AG09319 (cell line): Measurements from ENCODE around the gene LY6G6C.

ENCODE experiments used
- DNase-seq: peaks from one replicate; pipeline ENCODE4 v3.0.0-alpha.2; 2010; ENCODE audit warnings: low read depth; ENCODE audit errors: extremely low read depth
- CTCF ChIP-seq: IDR thresholded peaks from 2 replicates; pipeline ENCODE4 v1.5.1; 2011; ENCODE audit warnings: low read depth, mild to moderate bottlenecking, inconsistent platforms, low read length, moderate library complexity

LY6G6C gene

DNA sequence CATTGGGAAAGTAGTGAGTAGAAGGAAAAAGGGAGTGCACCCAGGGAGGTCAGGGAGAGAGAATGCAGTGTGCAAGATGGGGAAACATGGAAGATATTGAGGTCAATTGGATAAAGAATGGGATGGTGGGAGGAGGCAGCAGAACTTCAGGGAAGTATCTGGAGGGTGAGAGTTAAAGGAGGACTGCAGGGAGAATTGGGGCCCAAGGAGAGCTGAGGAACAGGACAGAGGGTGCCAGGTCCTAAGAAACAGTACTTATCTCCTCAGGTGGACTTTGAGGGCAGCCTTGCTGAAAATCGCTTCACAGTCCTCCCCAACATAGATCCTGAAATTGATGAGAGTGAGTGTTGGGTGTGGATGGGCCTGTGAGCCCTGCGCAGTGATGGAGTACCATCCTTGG lies 36.7 kb upstream of the LY6G6C start:
- no peak for DNase-seq
- no peak for TF ChIP-seq CTCF

DNA sequence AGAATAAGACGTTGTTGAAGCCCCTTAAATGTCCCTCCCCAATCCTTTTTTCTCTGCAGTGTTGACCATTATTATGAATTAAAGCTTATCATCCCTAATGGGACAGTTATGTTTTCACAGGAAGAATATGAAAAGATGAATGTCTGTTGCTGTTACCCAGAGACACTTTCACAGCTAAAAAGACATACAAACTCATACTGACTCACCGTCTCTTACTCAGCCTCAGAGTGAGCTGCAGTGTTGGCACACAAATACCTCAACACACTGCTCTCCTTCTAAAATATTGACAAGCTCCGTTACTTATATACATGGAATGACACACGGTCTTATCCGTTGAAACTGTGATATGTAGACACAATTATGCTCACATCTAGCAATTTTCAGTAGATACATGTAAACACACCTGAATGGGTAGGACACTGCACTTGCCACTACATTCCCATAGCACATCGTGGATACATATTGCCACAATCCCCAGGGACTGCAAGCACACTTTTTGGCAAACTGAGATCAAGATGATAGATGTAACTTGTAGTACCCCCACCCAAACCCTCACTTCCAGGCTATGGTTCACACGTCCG lies 31.3 kb upstream of the LY6G6C start:
- DNase-seq, result no peak

GRCh38 chr6:31750411-31751022 lies 29.0 kb upstream of the LY6G6C start:
- TF ChIP-seq CTCF, result no peak
- no peak for DNase-seq

More for the DNA sequence above, 31.3 kb upstream of the LY6G6C start:
- TF ChIP-seq CTCF, result no peak

- no peak for DNase-seq
- no peak for TF ChIP-seq CTCF
These were observed 27.9 kb upstream of the LY6G6C start for GRCh38 chr6:31749301-31750036.

- DNase-seq, result no peak
- TF ChIP-seq CTCF, result no peak
These were observed 22.9 kb upstream of the LY6G6C start for GRCh38 chr6:31744422-31744821.

DNA sequence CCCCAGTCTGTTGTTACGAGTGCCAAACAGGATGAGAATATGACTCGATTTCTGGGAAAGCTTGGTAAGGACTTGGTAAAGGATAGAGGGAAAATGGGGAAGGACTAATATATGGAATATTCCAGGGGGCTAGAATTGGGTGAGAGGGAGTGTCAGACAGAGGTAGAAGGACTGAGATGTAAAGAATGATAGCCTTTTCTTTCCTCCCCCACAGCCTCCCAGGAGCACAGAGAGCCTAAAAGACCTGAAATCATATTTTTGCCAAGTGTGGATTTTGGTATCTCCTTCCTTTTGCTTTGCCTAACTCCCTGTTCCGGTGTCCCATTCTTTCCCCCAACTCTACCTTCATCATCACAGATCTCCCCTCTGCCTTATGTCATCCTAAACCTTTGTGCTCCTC lies 21.3 kb upstream of the LY6G6C start:
- no peak for DNase-seq
- TF ChIP-seq CTCF, result no peak

DNA sequence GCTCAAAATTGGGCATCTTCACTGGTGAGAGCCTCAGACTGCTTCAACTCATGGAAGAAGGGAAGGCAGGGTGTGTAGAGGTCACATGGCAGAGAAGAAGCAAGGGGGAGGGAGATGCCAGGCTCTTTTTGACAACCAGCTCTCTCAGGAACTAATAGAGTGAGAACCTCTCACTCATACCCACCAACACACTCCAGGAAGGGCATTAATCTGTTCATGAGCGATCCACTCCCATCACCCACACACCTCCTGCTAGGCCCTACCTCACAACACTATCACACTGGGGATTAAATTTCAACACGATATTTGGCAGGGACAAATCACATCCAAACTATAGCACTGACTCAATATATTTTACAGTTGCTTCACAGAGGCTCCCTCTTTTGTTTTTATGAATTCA lies 20.3 kb upstream of the LY6G6C start:
- no peak for TF ChIP-seq CTCF
- DNase-seq, result no peak
